CD14-positive monocyte (primary cell): Measurements from ENCODE around the gene RNF123. TPM values are rescaled to one million over a fixed set of nuclear protein-coding genes. Genes with fewer than 3 reads are reported as not detected.
A peak's percentile ranks its signal among the peaks of the same experiment; 100 is the strongest.

ENCODE experiments used
- DNase-seq, 3 donors: peaks; one replicate each; pipeline ENCODE4 v3.0.0-alpha.2; 2011 to 2022
- H2AFZ ChIP-seq: 2 replicates; pipeline ENCODE4 v1.6.0; 2012; ENCODE audit warnings: mild to moderate bottlenecking, low read depth, low read length, inconsistent platforms; ENCODE audit not compliant: insufficient read depth, poor library complexity, severe bottlenecking
- H3K27ac ChIP-seq, 2 donors: 1 replicate in 1 of 2; 2 replicates in 1 of 2; pipeline ENCODE4 v1.5.1; 2012 to 2013; ENCODE audit warnings: low read length in 2 of 2, control low read depth in 1 of 2, inconsistent platforms in 1 of 2, low read depth in 1 of 2, mild to moderate bottlenecking in 1 of 2
- H3K27me3 ChIP-seq, 2 donors: one replicate each; pipeline versions ENCODE4 v1.6.0 to v1.6.1; 2011 to 2013; ENCODE audit warnings: low read length in 2 of 2; ENCODE audit not compliant: control insufficient read depth in 2 of 2, insufficient read depth in 2 of 2
- H3K36me3 ChIP-seq, 2 donors: replicated peaks in 1 of 2; 1 replicate in 1 of 2; 2 replicates in 1 of 2; pipeline versions ENCODE4 v1.5.1 to v1.6.1; 2012 to 2013; ENCODE audit warnings: low read length in 2 of 2, control low read depth in 1 of 2, inconsistent platforms in 1 of 2, mild to moderate bottlenecking in 1 of 2; ENCODE audit not compliant: insufficient read depth in 2 of 2, control insufficient read depth in 1 of 2
- H3K4me1 ChIP-seq, 2 donors: 1 replicate in 1 of 2; 2 replicates in 1 of 2; pipeline versions ENCODE4 v1.5.1 to v1.6.1; 2012 to 2013; ENCODE audit warnings: low read length in 2 of 2, control low read depth in 1 of 2, inconsistent platforms in 1 of 2, mild to moderate bottlenecking in 1 of 2, moderate library complexity in 1 of 2; ENCODE audit not compliant: insufficient read depth in 2 of 2, control insufficient read depth in 1 of 2
- H3K4me2 ChIP-seq: replicated peaks from 2 replicates; pipeline ENCODE3; 2012; ENCODE audit warnings: low read length, moderate library complexity, mild to moderate bottlenecking; ENCODE audit not compliant: poor library complexity, severe bottlenecking; ENCODE audit errors: extremely low read depth
- H3K4me3 ChIP-seq, 3 experiments: fragments of 200-600 bp in 1 of 3; sonication (generic) in 1 of 3; replicated peaks in 1 of 3; 1 replicate in 2 of 3; 2 replicates in 1 of 3; pipeline ENCODE4 v1.5.1; 2011 to 2013; ENCODE audit warnings: low read length in 3 of 3, mild to moderate bottlenecking in 3 of 3, control low read depth in 2 of 3, low read depth in 2 of 3, inconsistent platforms in 1 of 3, moderate library complexity in 1 of 3
- H3K79me2 ChIP-seq: 2 replicates; pipeline ENCODE4 v1.6.0; 2012; ENCODE audit warnings: mild to moderate bottlenecking, control low read depth, inconsistent platforms, low read length, moderate library complexity; ENCODE audit not compliant: insufficient read depth
- H3K9ac ChIP-seq: 2 replicates; pipeline ENCODE4 v1.6.0; 2017; ENCODE audit warnings: low read length, mild to moderate bottlenecking; ENCODE audit not compliant: insufficient read depth, poor library complexity, severe bottlenecking
- H3K9me3 ChIP-seq, 2 donors: replicated peaks in 1 of 2; 1 replicate in 1 of 2; 2 replicates in 1 of 2; pipeline versions ENCODE4 v1.5.1 to v1.6.1; 2012 to 2013; ENCODE audit warnings: low read length in 2 of 2, control low read depth in 1 of 2; ENCODE audit not compliant: control insufficient read depth in 1 of 2, insufficient read depth in 1 of 2
- H4K20me1 ChIP-seq: 2 replicates; pipeline ENCODE4 v1.6.0; 2012; ENCODE audit warnings: mild to moderate bottlenecking, low read length, control low read depth, moderate library complexity; ENCODE audit not compliant: insufficient read depth
- H3K27ac Mint-ChIP-seq, 7 donors: one replicate each; pipeline ENCODE4 v1.8.0; 2020; ENCODE audit warnings: mild to moderate bottlenecking in 7 of 7, mixed read lengths in 7 of 7, moderate library complexity in 6 of 7, inconsistent platforms in 2 of 7
- H3K27me3 Mint-ChIP-seq, 3 donors: one replicate each; pipeline ENCODE4 v1.8.0; 2021 to 2022; ENCODE audit warnings: low read depth in 3 of 3, mild to moderate bottlenecking in 3 of 3, mixed read lengths in 3 of 3, moderate library complexity in 3 of 3, inconsistent platforms in 1 of 3
- H3K36me3 Mint-ChIP-seq, 2 donors: one replicate each; pipeline ENCODE4 v1.8.0; 2020; ENCODE audit warnings: mixed read lengths in 2 of 2, inconsistent platforms in 1 of 2, mild to moderate bottlenecking in 1 of 2
- H3K4me1 Mint-ChIP-seq: one replicate; pipeline ENCODE4 v1.8.0; 2020; ENCODE audit warnings: mild to moderate bottlenecking, mixed read lengths
- H3K4me3 Mint-ChIP-seq, 2 donors: one replicate each; pipeline ENCODE4 v1.8.0; 2020; ENCODE audit warnings: mild to moderate bottlenecking in 2 of 2, mixed read lengths in 2 of 2, moderate library complexity in 1 of 2
- H3K9me3 Mint-ChIP-seq, 7 donors: one replicate each; pipeline ENCODE4 v1.8.0; 2020 to 2022; ENCODE audit warnings: mixed read lengths in 7 of 7, mild to moderate bottlenecking in 6 of 7, moderate library complexity in 6 of 7, inconsistent platforms in 2 of 7
- CTCF ChIP-seq: fragments of 200-600 bp; IDR thresholded peaks from one replicate; pipeline ENCODE4 v1.8.0; 2022; ENCODE audit warnings: antibody characterized with exemption, mild to moderate bottlenecking
- WGBS: methylation state at CpG from one replicate; pipeline ENCODE4 v1.1.5; 2013; ENCODE audit warnings: missing lambda C conversion rate; ENCODE audit not compliant: insufficient coverage; 5-methylcytosine and 5-hydroxymethylcytosine counted together
- intact Hi-C, 2 donors: fragments of 100-400 bp; cut with micrococcal nuclease; formaldehyde crosslinking; loops; one replicate each; pipeline versions ENCODE4 v1.15.0 to v1.15.1; 2023
- polyA plus RNA-seq, 3 donors: library from polyadenylated mRNA; depleted of rRNA in 1 of 3; unstranded in 2 of 3; stranded (reverse) in 1 of 3; fragments of 300-500 nt in 2 of 3; fragments of >200 nt in 1 of 3; fragmentation: Illumina TruSeq in 2 of 3; gene quantifications; 1 replicate in 2 of 3; 2 replicates in 1 of 3; pipeline ENCODE4 v1.2.3, GENCODE V29; 2012 to 2021

Gene RNF123
- polyA plus RNA-seq, 3 donors: 11.1 to 46.2 (median 15.7) TPM

GRCh38 chr3:49655731-49656285, 33.5 kb upstream of the RNF123 start:
- Histone ChIP-seq H3K9ac (no peak overlapping the region), H3K27ac (no peak overlapping the region), H3K4me3 (no peak overlapping the region), H3K27me3 (peaks cover 0 to 2% of the 10 kb centered on the region in 2 donors), H2AFZ (no peak overlapping the region), H3K9me3 (no peaks in the 10 kb centered on the region), H3K4me1 (peaks cover 0 to 5% of the 10 kb centered on the region in 2 donors), H4K20me1 (no peaks in the 10 kb centered on the region), H3K79me2 (no peaks in the 10 kb centered on the region), H3K4me2 (no peak overlapping the region), H3K36me3 (no peaks in the 10 kb centered on the region)
- H3K36me3 Mint-ChIP-seq: no peaks in the 10 kb centered on the region
- peaks cover 4% of the 10 kb centered on the region for H3K4me1 Mint-ChIP-seq
- H3K4me3 Mint-ChIP-seq: no peak overlapping the region
- H3K9me3 Mint-ChIP-seq: no peaks in the 10 kb centered on the region
- no peak for DNase-seq
- 94% methylated on average over 19 of the region's 19 CpGs for WGBS
- H3K27ac Mint-ChIP-seq: peak overlapping the region in 1 of 7 donors; percentile 54
- TF ChIP-seq CTCF: no peak
- intact Hi-C loops: no loop called here
- peaks cover 2 to 7% (median 6%) of the 10 kb centered on the region in 3 donors for H3K27me3 Mint-ChIP-seq

- Mint-ChIP-seq H3K27ac (no peak overlapping the region), H3K36me3 (no peaks in the 10 kb centered on the region), H3K4me1 (peaks cover 4% of the 10 kb centered on the region), H3K4me3 (peak overlapping the region; percentile 35 to 64), H3K9me3 (no peaks in the 10 kb centered on the region), H3K27me3 (peaks cover 2 to 7% (median 6%) of the 10 kb centered on the region in 3 donors)
- peaks cover 0 to 5% of the 10 kb centered on the region in 2 donors for H3K4me1 ChIP-seq
- no peak overlapping the region for H3K27ac ChIP-seq
- no peak overlapping the region for H3K4me3 ChIP-seq
- H3K79me2 ChIP-seq: no peaks in the 10 kb centered on the region
- H3K9me3 ChIP-seq: no peaks in the 10 kb centered on the region
- intact Hi-C loops: no loop called here
- H2AFZ ChIP-seq: peak overlapping the region; percentile 41
- no peak overlapping the region for H3K4me2 ChIP-seq
- peaks cover 0 to 2% of the 10 kb centered on the region in 2 donors for H3K27me3 ChIP-seq
- no peak for DNase-seq
- H3K36me3 ChIP-seq: no peaks in the 10 kb centered on the region
- H3K9ac ChIP-seq: peak overlapping the region; percentile 1
- TF ChIP-seq CTCF: no peak
- 31% methylated on average over 18 of the region's 18 CpGs for WGBS
- no peaks in the 10 kb centered on the region for H4K20me1 ChIP-seq
Measured at GRCh38 chr3:49656541-49657112, 32.7 kb upstream of the RNF123 start.
